OCI-LY1 (cell line): ENCODE measurements around the gene AATK.

ENCODE experiments used
- H2AFZ ChIP-seq: fragments of 200-600 bp; sonication (generic), shearing (Covaris generic); 2 replicates; pipeline ENCODE4 v1.6.0; 2014; ENCODE audit warnings: antibody characterized with exemption, mild to moderate bottlenecking, low read length
- H3F3A ChIP-seq: fragments of 200-600 bp; sonication (generic), shearing (Covaris generic); 2 replicates; pipeline ENCODE4 v1.6.0; 2014; ENCODE audit warnings: mild to moderate bottlenecking, antibody characterized with exemption, low read length, moderate library complexity; ENCODE audit not compliant: insufficient read depth
- H3K27ac ChIP-seq: fragments of 200-600 bp; sonication (generic); 2 replicates; pipeline ENCODE4 v1.5.1; 2014; ENCODE audit warnings: low read length, mixed run types, mild to moderate bottlenecking, low read depth; ENCODE audit not compliant: poor library complexity, severe bottlenecking
- H3K27me3 ChIP-seq: fragments of 200-600 bp; sonication (generic); 2 replicates; pipeline ENCODE4 v1.6.0; 2014; ENCODE audit warnings: antibody characterized with exemption, mild to moderate bottlenecking, low read length, moderate library complexity; ENCODE audit not compliant: insufficient read depth
- H3K36me3 ChIP-seq: fragments of 200-600 bp; sonication (generic); 2 replicates; pipeline ENCODE4 v1.6.1; 2014; ENCODE audit warnings: mild to moderate bottlenecking, antibody characterized with exemption, low read length, moderate library complexity, mixed read lengths; ENCODE audit not compliant: insufficient read depth
- H3K4me1 ChIP-seq: fragments of 200-600 bp; sonication (generic); 2 replicates; pipeline ENCODE4 v1.5.1; 2014; ENCODE audit warnings: mild to moderate bottlenecking, low read length, moderate library complexity; ENCODE audit not compliant: insufficient read depth, severe bottlenecking
- H3K4me2 ChIP-seq: fragments of 200-600 bp; sonication (generic), shearing (Covaris generic); 2 replicates; pipeline ENCODE4 v1.6.1; 2014; ENCODE audit warnings: low read length
- H3K4me3 ChIP-seq: fragments of 200-600 bp; sonication (generic); 2 replicates; pipeline ENCODE4 v1.5.1; 2014; ENCODE audit warnings: low read length, low read depth, mild to moderate bottlenecking, mixed read lengths; ENCODE audit not compliant: poor library complexity, severe bottlenecking
- H3K79me2 ChIP-seq: fragments of 200-600 bp; shearing (Covaris generic); 2 replicates; pipeline ENCODE4 v1.6.1; 2016; ENCODE audit warnings: mixed run types, low read length, mixed read lengths; ENCODE audit not compliant: insufficient read depth
- H3K9ac ChIP-seq: fragments of 200-600 bp; sonication (generic), shearing (Covaris generic); 2 replicates; pipeline ENCODE4 v1.6.1; 2014; ENCODE audit warnings: mild to moderate bottlenecking, low read length, mixed read lengths
- H3K9me2 ChIP-seq: fragments of 200-600 bp; sonication (generic), shearing (Covaris generic); 2 replicates; pipeline ENCODE4 v1.6.1; 2014; ENCODE audit warnings: low read depth, mild to moderate bottlenecking, low read length, mixed read lengths
- H3K9me3 ChIP-seq: fragments of 200-600 bp; shearing (Covaris generic); 2 replicates; pipeline ENCODE4 v1.6.1; 2014; ENCODE audit warnings: low read length, mixed read lengths
- H4K20me1 ChIP-seq: fragments of 200-600 bp; sonication (generic), shearing (Covaris generic); 2 replicates; pipeline ENCODE4 v1.6.0; 2016; ENCODE audit warnings: mild to moderate bottlenecking, low read length; ENCODE audit not compliant: insufficient read depth
- CTCF ChIP-seq: fragments of 200-600 bp; sonication (generic), shearing (Covaris generic); IDR thresholded peaks from 2 replicates; pipeline ENCODE4 v1.5.1; 2017; ENCODE audit warnings: mild to moderate bottlenecking, antibody characterized with exemption, low read length, moderate library complexity, mixed read lengths
- EZH2 ChIP-seq: fragments of 200-600 bp; sonication (generic), shearing (Covaris generic); IDR thresholded peaks from 2 replicates; pipeline ENCODE4 v1.8.0; 2017; ENCODE audit warnings: borderline replicate concordance, mixed run types, mild to moderate bottlenecking, antibody characterized with exemption, low read length, moderate library complexity, mixed read lengths

AATK gene

GRCh38 chr17:81197409-81197795, 31.4 kb upstream of the AATK start:
- H3K79me2 ChIP-seq = no peaks in the 10 kb centered on the region
- H3K27ac ChIP-seq = no peak overlapping the region
- H3F3A ChIP-seq = no peaks in the 10 kb centered on the region
- H2AFZ ChIP-seq = no peak overlapping the region
- no peaks in the 10 kb centered on the region for H3K9me2 ChIP-seq
- H3K9me3 ChIP-seq = no peaks in the 10 kb centered on the region
- TF ChIP-seq EZH2 (no peak), CTCF (no peak)
- no peaks in the 10 kb centered on the region for H4K20me1 ChIP-seq
- H3K4me2 ChIP-seq = no peak overlapping the region
- H3K27me3 ChIP-seq = no peaks in the 10 kb centered on the region
- H3K9ac ChIP-seq = no peak overlapping the region
- peaks cover 3% of the 10 kb centered on the region; the same call in 1 of the 2 replicates for H3K36me3 ChIP-seq
- H3K4me3 ChIP-seq = no peak overlapping the region
- H3K4me1 ChIP-seq = peaks cover 6% of the 10 kb centered on the region

- peaks cover 3% of the 10 kb centered on the region; the same call in 1 of the 2 replicates for H3K36me3 ChIP-seq
- TF ChIP-seq EZH2 (no peak), CTCF (no peak)
- no peak overlapping the region for H3K27ac ChIP-seq
- H2AFZ ChIP-seq = no peak overlapping the region
- H3K79me2 ChIP-seq = no peaks in the 10 kb centered on the region
- H3K9ac ChIP-seq = no peak overlapping the region
- no peak overlapping the region for H3K4me2 ChIP-seq
- no peaks in the 10 kb centered on the region for H3K27me3 ChIP-seq
- peaks cover 6% of the 10 kb centered on the region for H3K4me1 ChIP-seq
- H3F3A ChIP-seq = no peaks in the 10 kb centered on the region
- no peak overlapping the region for H3K4me3 ChIP-seq
- no peaks in the 10 kb centered on the region for H3K9me3 ChIP-seq
- H4K20me1 ChIP-seq = no peaks in the 10 kb centered on the region
- H3K9me2 ChIP-seq = no peaks in the 10 kb centered on the region
These were observed 30.7 kb upstream of the AATK start for GRCh38 chr17:81196505-81197408.

- H3K4me1 ChIP-seq = peaks cover under 1% of the 10 kb centered on the region
- H3K27ac ChIP-seq = no peak overlapping the region
- no peaks in the 10 kb centered on the region for H3K79me2 ChIP-seq
- H4K20me1 ChIP-seq = no peaks in the 10 kb centered on the region
- TF ChIP-seq EZH2 (no peak), CTCF (no peak)
- H3K27me3 ChIP-seq = no peaks in the 10 kb centered on the region
- no peaks in the 10 kb centered on the region for H3F3A ChIP-seq
- H3K4me3 ChIP-seq = no peak overlapping the region
- H3K9me2 ChIP-seq = no peaks in the 10 kb centered on the region
- H3K4me2 ChIP-seq = no peak overlapping the region
- H3K9me3 ChIP-seq = no peaks in the 10 kb centered on the region
- H3K9ac ChIP-seq = no peak overlapping the region
- H2AFZ ChIP-seq = no peak overlapping the region
- no peaks in the 10 kb centered on the region for H3K36me3 ChIP-seq
These were observed 30.0 kb upstream of the AATK start for GRCh38 chr17:81195941-81196495.
